DMS153 (cell line): ENCODE data around the gene KCNK4.

Experiments
- DNase-seq: peaks from one replicate; lab custom pipeline; 2025; lab: John Stamatoyannopoulos, UW

Gene KCNK4

GRCh38 chr11:64349025-64349387 is 57.9 kb downstream of the KCNK4 start:
- DNase-seq = no peak

- DNase-seq = no peak
These were observed 58.3 kb downstream of the KCNK4 start for GRCh38 chr11:64349404-64349803.
